Measurements from ENCODE around the gene LMBR1L.
"Not testable (repeated sequence)": the region's sequence is repeated elsewhere in the genome, so short reads cannot be mapped to it uniquely, and the experiment has no call there.

The LMBR1L gene

GRCh38 chr12:49133014-49133413, 22.4 kb upstream of the LMBR1L start:
- POLR2A ChIA-PET = interaction anchor here (0.5 to 4.7 kb wide), 12 partner anchors 11 to 118 kb away, joined by 3 to 112 read pairs (median 34); partner anchors contain the start of genes LMBR1L, RHEBL1 and TUBA1A
- no peak for DNase-seq (ENCODE audit: extremely low spot score)
- CTCF ChIA-PET = interaction anchor here (0.5 to 1.5 kb wide), 3 partner anchors 45 to 1408 kb away, joined by 3 to 8 read pairs (median 6); no protein-coding TSS in a partner anchor
- TF ChIP-seq L3MBTL2 (conservative IDR thresholded peaks at IDR 0.05) (no peak), ELF4 (IDR thresholded peaks at IDR 0.05) (no peak), FOXK2 (IDR thresholded peaks at IDR 0.05) (no peak), FOXA1 (IDR thresholded peaks at IDR 0.05) (no peak), PKNOX1 (IDR thresholded peaks at IDR 0.05) (no peak), BHLHE40 (IDR thresholded peaks at IDR 0.05; ENCODE audit: borderline replicate concordance) (no peak), SP1 (IDR thresholded peaks at IDR 0.05) (no peak), NFRKB (IDR thresholded peaks at IDR 0.05) (no peak), LEF1 (IDR thresholded peaks at IDR 0.05; ENCODE audit: borderline replicate concordance) (no peak), FOXM1 (IDR thresholded peaks at IDR 0.05; ENCODE audit: borderline replicate concordance) (no peak), CTBP1 (IDR thresholded peaks at IDR 0.05; ENCODE audit: borderline replicate concordance) (no peak), HDGF (IDR thresholded peaks at IDR 0.05; ENCODE audit: borderline replicate concordance) (no peak), ZNF384 (IDR thresholded peaks at IDR 0.05) (no peak), TARDBP (IDR thresholded peaks at IDR 0.05) (no peak), ARNT (IDR thresholded peaks at IDR 0.05) (no peak)

- ChIA-PET CTCF (interaction anchor here (0.5 to 2.2 kb wide), 4 partner anchors 11 to 101 kb away, joined by 3 to 7 read pairs (median 3); no protein-coding TSS in a partner anchor), POLR2A (interaction anchor here (0.9 to 4.7 kb wide), 38 partner anchors 9 to 609 kb away, joined by 3 to 112 read pairs (median 15); partner anchors contain the start of genes ARF3, LMBR1L, PRPH and RHEBL1)
- TF ChIP-seq ZNF384 (IDR thresholded peaks at IDR 0.05) (no peak), TARDBP (IDR thresholded peaks at IDR 0.05) (no peak), L3MBTL2 (conservative IDR thresholded peaks at IDR 0.05) (0 out of 2 replicates have a peak, but pooled peaks have one; percentile 33), ELF4 (IDR thresholded peaks at IDR 0.05) (no peak), LEF1 (IDR thresholded peaks at IDR 0.05; ENCODE audit: borderline replicate concordance) (no peak)
- no peak for DNase-seq (ENCODE audit: extremely low spot score)
Measured at GRCh38 chr12:49131894-49132461, 21.3 kb upstream of the LMBR1L start.

- no peak for TF ChIP-seq SUZ12 (IDR thresholded peaks at IDR 0.05)
- TF ChIP-seq FOXM1 (IDR thresholded peaks at IDR 0.05; ENCODE audit: borderline replicate concordance) = peak; percentile 41; the same call in 1 of the 2 replicates
- TF ChIP-seq L3MBTL2 (conservative IDR thresholded peaks at IDR 0.05) = peak; percentile 46
- no peak for TF ChIP-seq SP1 (IDR thresholded peaks at IDR 0.05)
- peak; percentile 84 for TF ChIP-seq ELF4 (IDR thresholded peaks at IDR 0.05)
- DNase-seq (ENCODE audit: extremely low spot score) = peak; percentile 95
- ChIA-PET CTCF (interaction anchor here (0.5 to 2.2 kb wide), 9 partner anchors 11 to 211 kb away, joined by 3 to 7 read pairs (median 3); partner anchors contain the start of genes KMT2D and LMBR1L), POLR2A (interaction anchor here (0.6 to 4.7 kb wide), 73 partner anchors 10 to 610 kb away, joined by 3 to 112 read pairs (median 6); partner anchors contain the start of genes ARF3, DDX23, DHH and KMT2D)
Measured at GRCh38 chr12:49131051-49131893, 20.6 kb upstream of the LMBR1L start, which contains the start of gene TUBA1B. Gene TUBA1B, minus strand, starts transcription at chr12:49131395. Its CDS starts 95 bp downstream, at chr12:49131300.

- TF ChIP-seq ELF4 (IDR thresholded peaks at IDR 0.05) = no peak
- no peak for TF ChIP-seq FOXA1 (IDR thresholded peaks at IDR 0.05)
- TF ChIP-seq SUZ12 (IDR thresholded peaks at IDR 0.05) = no peak
- TF ChIP-seq ZNF384 (IDR thresholded peaks at IDR 0.05) = no peak
- no peak for TF ChIP-seq PKNOX1 (IDR thresholded peaks at IDR 0.05)
- TF ChIP-seq ARNT (IDR thresholded peaks at IDR 0.05) = no peak
- no peak for TF ChIP-seq FOXM1 (IDR thresholded peaks at IDR 0.05; ENCODE audit: borderline replicate concordance)
- peak; percentile 94 for TF ChIP-seq L3MBTL2 (conservative IDR thresholded peaks at IDR 0.05)
- POLR2A ChIA-PET = interaction anchor here (0.6 to 4.7 kb wide), 64 partner anchors 10 to 611 kb away, joined by 3 to 112 read pairs (median 7); partner anchors contain the start of genes ARF3, DHH, KMT2D and LMBR1L
- CTCF ChIA-PET = interaction anchor here (0.6 to 2.2 kb wide), 13 partner anchors 9 to 212 kb away, joined by 3 to 7 read pairs (median 3); partner anchors contain the start of genes KMT2D and LMBR1L
- DNase-seq (ENCODE audit: extremely low spot score) = peak; percentile 85
Measured at GRCh38 chr12:49130151-49131050, 19.8 kb upstream of the LMBR1L start.

GRCh38 chr12:49129332-49130150, 18.9 kb upstream of the LMBR1L start:
- DNase-seq (ENCODE audit: extremely low spot score) = no peak
- POLR2A ChIA-PET = interaction anchor here (0.7 to 4.7 kb wide), 26 partner anchors 9 to 194 kb away, joined by 3 to 112 read pairs (median 18); partner anchors contain the start of genes KMT2D, LMBR1L, TROAP and TUBA1A
- CTCF ChIA-PET = interaction anchor here (0.7 to 1.8 kb wide), 9 partner anchors 8 to 106 kb away, joined by 3 to 7 read pairs (median 3); no protein-coding TSS in a partner anchor
- no peak for TF ChIP-seq FOXM1 (IDR thresholded peaks at IDR 0.05; ENCODE audit: borderline replicate concordance)
- no peak for TF ChIP-seq FOXK2 (IDR thresholded peaks at IDR 0.05)
- TF ChIP-seq TARDBP (IDR thresholded peaks at IDR 0.05) = no peak
- no peak for TF ChIP-seq ELF4 (IDR thresholded peaks at IDR 0.05)
- TF ChIP-seq CTBP1 (IDR thresholded peaks at IDR 0.05; ENCODE audit: borderline replicate concordance) = no peak
- no peak for TF ChIP-seq FOXA1 (IDR thresholded peaks at IDR 0.05)
- no peak for TF ChIP-seq HDGF (IDR thresholded peaks at IDR 0.05; ENCODE audit: borderline replicate concordance)
- no peak for TF ChIP-seq SP1 (IDR thresholded peaks at IDR 0.05)
- no peak for TF ChIP-seq L3MBTL2 (conservative IDR thresholded peaks at IDR 0.05)
- TF ChIP-seq BHLHE40 (IDR thresholded peaks at IDR 0.05; ENCODE audit: borderline replicate concordance) = no peak
- no peak for TF ChIP-seq LEF1 (IDR thresholded peaks at IDR 0.05; ENCODE audit: borderline replicate concordance)

- CTCF ChIA-PET; DNase-seq (ENCODE audit: extremely low spot score): not testable (repeated sequence)
- POLR2A ChIA-PET = interaction anchor here (1.0 to 1.3 kb wide), 7 partner anchors 11 to 106 kb away, joined by 3 to 7 read pairs (median 4); partner anchors contain the start of genes LMBR1L and TUBA1A
Measured at GRCh38 chr12:49127971-49128370, 17.3 kb upstream of the LMBR1L start.

Measured in HEK293T (cell line).